Suppressor macrophage treated with lipopolysaccharide for 4 hours (primary cell): ENCODE data around the gene ADK.
A peak's percentile ranks its signal among the peaks of the same experiment; 100 is the strongest.
"Not testable (repeated sequence)": the region's sequence is repeated elsewhere in the genome, so short reads cannot be mapped to it uniquely, and the experiment has no call there.

Experiments used
- DNase-seq: peaks from one replicate; pipeline ENCODE4 v3.0.0-alpha.2; 2020

The ADK gene

GRCh38 chr10:74573497-74573896, 422.5 kb downstream of the ADK start:
- DNase-seq, result not testable (repeated sequence)

GRCh38 chr10:74575191-74575720, 424.2 kb downstream of the ADK start:
- no peak for DNase-seq

GRCh38 chr10:74575912-74576311, 424.9 kb downstream of the ADK start:
- DNase-seq, result no peak

- DNase-seq, result no peak
Observed at GRCh38 chr10:74576586-74576985, 425.6 kb downstream of the ADK start.

GRCh38 chr10:74580438-74580837, 429.4 kb downstream of the ADK start:
- DNase-seq, result not testable (repeated sequence)

GRCh38 chr10:74582566-74582965, 431.5 kb downstream of the ADK start:
- DNase-seq, result no peak

- peak; percentile 85 for DNase-seq
Observed at GRCh38 chr10:74585231-74586087, 434.4 kb downstream of the ADK start.

- no peak for DNase-seq
Observed at GRCh38 chr10:74586088-74586585, 435.1 kb downstream of the ADK start.

- no peak for DNase-seq
Observed at GRCh38 chr10:74587109-74587854, 436.3 kb downstream of the ADK start.

GRCh38 chr10:74589226-74589673, 438.2 kb downstream of the ADK start:
- DNase-seq, result peak; percentile 6

GRCh38 chr10:74589851-74590250, 438.8 kb downstream of the ADK start:
- no peak for DNase-seq

- DNase-seq, result peak; percentile 9
Observed at GRCh38 chr10:74593470-74593869, 442.4 kb downstream of the ADK start.

GRCh38 chr10:74596713-74597112, 445.7 kb downstream of the ADK start:
- no peak for DNase-seq

GRCh38 chr10:74598891-74599566, 448.0 kb downstream of the ADK start:
- peak; percentile 6 for DNase-seq

GRCh38 chr10:74599672-74600071, 448.7 kb downstream of the ADK start:
- no peak for DNase-seq

GRCh38 chr10:74600170-74600569, 449.1 kb downstream of the ADK start:
- DNase-seq, result no peak

- no peak for DNase-seq
Observed at GRCh38 chr10:74602576-74602975, 451.6 kb downstream of the ADK start.

- DNase-seq, result no peak
Observed at GRCh38 chr10:74610299-74610698, 459.3 kb downstream of the ADK start.

GRCh38 chr10:74612195-74612594, 461.2 kb downstream of the ADK start:
- peak; percentile 3 for DNase-seq

GRCh38 chr10:74620626-74621025, 469.6 kb downstream of the ADK start:
- DNase-seq, result no peak

- DNase-seq, result no peak
Observed at GRCh38 chr10:74623786-74624185, 472.8 kb downstream of the ADK start.

- no peak for DNase-seq
Observed at GRCh38 chr10:74624501-74624900, 473.5 kb downstream of the ADK start.

GRCh38 chr10:74628136-74628535, 477.1 kb downstream of the ADK start:
- DNase-seq, result no peak
